Stimulated activated CD8-positive, alpha-beta memory T cell treated with anti-CD3 and anti-CD28 coated beads, Interleukin-12 subunit alpha, Interleukin-12 subunit beta, amount 100 ng/mL, for 1 hour (primary cell): ENCODE data around the gene KNCN.

ENCODE experiments used
- DNase-seq: peaks from one replicate; pipeline ENCODE4 v3.0.0-alpha.2; 2020; ENCODE audit warnings: low read depth

Gene KNCN

DNA sequence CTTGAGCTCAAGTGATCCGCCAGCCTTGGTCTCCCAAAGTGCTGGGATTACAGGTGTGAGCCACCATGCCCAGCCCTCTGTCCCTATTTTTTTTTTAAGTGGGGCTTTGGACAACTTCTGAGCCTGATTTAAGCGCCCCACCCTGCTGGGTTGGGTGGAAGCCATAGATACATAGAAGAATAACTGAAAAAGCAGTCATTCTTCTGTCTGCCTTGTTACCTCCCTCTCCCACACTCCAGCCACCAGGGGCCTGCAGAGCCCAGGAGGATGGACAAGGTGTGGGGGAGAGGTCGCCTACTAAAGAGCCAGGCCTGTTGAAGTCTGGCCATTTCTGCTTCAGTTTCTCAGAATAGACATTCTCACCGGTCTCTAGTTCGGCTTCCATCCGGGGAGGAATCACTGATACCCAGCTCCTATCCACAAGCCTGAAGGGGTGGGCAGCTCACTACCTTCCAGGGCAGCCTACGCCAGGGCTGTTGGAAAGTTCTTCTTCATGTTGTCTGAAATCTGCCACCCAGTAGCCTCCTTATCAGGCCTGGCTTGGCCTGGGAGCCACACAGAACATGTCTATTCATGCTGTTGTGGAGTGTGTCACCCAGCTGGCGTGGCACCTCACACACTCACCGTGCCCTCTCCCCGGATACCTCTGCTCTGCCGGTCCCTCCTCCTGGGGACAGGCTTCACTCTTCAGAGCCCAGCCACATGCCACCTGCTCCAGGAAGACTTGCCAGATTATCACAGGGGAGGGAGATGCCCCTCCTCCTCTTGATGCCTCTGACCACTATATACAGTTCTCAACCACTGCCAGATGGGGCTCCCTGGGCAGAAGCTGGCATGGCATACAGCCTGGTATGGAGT, 27.7 kb downstream of the KNCN start:
- no peak for DNase-seq

DNA sequence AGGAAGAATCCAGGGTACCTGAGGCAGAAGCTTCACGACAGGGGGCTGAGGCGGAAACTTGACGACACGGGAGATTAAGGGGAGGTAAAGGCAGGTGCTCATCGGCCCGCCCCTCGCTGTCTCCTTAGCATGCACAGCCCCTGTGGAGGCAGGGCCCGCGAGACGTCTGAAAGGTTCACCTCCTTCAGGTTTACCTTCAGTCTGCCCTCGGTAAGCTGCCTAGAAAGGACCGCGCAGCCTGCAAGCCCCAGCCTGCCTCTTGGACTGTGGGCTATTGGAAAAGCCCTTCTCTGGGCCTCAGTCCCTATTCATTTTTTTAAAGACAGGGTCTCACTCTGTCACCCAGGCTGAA, 28.5 kb downstream of the KNCN start:
- no peak for DNase-seq

DNA sequence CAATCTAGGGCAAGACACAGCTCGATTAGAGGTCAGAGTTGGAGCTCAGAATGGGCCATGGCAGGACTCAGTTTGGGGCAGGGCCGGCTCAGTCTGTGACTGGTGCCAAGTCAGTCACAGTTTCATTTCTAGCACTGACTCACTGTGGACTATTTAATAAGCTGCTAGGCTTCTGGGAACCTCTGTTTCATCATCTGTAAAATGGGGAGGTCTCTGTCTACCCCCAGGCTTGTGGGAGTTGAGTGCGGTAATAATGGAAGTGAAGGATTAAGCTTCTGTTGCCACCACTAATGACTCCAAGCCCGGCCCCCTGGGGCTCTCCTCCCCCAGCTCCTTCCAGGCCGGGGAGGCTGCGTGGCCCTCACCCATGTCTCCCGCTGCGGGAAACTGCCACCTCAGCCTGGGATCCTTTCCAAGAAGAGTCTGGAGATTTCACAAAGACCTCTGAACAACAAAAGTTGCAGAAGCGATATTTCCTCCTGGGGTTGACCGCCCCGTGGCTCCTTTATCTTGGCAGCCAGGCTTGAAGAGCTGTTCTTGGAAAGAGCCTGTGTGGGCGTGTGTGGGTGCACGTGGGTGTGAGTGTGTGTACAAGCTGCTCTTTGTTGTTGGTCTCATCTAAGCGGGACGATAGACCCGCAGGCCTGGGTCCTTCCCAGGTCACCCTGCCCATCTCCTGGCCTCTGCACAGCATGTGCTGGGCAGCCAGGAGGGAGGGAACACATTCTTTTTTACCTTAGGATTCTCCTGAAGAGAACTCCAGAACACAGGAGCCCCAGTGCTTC, 29.1 kb downstream of the KNCN start:
- no peak for DNase-seq

DNA sequence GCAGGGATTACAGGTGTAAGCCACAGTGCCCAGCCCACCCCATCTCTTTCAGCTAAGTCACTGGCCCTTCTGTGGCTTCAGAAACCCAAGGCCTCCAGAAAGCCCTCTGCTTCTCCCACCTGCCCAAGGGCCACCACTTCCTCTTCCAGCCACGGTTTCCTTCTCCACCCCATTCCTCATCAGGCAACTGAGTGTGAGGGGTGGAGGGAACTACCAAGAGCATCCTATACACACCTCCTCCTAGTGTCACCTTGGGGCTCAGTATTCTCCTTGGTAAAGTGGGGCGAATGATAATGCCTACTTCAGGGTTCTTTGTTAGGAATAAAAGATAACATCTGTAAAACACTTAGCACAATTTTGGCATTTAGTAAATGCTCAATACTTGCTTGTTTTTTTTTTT, 30.0 kb downstream of the KNCN start:
- DNase-seq: no peak

DNA sequence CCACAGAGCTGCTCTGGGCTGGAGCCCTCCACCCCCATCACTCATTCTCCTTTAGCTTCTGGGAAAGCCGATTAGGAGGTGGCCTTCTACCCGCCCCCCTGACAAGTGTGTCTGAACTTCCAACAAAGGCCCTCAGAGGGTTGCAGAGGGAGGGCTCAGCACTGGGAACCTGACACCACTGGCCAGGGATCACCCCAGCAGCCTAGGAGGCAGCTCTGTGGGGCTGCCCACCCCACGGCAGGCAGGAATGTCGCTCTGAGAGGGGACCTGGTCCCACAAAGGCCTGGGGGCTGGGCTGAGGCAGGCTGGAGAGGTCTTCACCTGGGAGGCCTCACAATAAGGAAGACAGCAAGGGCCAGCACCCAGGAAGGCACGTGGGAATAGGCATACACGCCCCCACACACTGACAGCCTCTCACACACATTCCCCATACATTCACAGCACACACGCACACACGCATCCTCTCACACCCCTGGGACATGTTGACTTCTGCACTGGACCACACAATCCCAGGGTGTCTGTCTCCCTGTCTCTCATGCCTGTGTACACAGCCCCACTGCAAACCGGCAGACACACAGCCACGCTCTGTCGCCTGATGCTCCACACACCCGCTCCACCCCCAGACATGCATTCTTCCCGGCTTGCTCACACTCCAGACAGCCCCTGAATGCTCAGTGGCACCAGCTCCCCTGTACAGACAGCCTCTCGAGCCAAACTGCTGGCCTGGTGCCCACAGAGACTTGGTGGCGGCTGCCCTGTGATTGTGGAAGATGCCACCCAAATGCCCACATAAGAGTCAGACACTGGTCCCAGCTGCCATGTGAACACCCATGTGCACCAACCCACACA, 31.2 kb downstream of the KNCN start:
- DNase-seq: no peak

DNA sequence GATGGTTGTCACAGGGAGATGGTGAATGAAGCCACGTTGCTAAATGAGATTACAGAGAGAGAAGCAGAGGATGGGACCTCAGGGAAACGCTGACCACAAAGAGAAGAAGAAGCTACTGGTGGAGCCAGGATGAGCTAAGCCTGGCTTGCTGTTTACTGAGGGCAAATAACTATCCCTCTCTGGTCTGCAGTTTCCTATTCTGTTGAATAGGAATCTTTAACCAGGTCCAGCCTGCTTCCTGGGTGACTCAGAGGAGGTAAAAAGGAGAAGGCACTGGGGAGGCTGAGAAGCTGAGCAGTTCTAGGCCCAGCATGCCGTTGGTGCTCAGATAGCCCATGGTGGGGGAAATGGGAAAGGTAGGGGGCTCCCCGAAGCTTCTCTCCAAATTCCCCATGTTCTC, 32.2 kb downstream of the KNCN start:
- DNase-seq: no peak

DNA sequence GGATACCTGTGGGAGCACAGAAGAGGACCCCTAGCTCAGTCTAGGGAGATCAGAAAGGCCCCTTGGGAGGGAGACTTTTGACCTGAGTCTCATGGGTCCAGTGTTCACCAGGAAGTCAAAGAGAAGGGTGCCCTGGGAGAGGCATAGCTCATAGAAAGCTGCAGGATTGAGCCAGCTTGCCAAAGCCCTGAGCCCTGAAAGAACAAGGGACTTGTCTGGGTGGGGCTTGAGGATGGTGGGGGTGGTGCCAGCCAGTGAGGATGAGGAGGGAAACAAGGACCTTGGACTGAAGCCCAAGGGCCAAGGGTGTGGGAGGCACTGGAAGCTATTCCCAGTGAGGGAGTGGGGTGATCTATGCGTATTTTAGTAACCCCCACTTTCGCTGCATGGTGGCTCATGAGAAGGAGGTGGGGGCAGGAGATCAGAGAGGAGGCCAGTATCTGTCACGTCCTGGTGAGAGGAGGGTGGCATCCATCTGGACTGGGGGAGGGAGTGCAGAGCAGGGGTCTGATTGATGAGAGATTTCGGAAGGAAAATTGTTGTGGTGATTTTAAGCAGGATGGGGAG, 33.4 kb downstream of the KNCN start:
- no peak for DNase-seq

DNA sequence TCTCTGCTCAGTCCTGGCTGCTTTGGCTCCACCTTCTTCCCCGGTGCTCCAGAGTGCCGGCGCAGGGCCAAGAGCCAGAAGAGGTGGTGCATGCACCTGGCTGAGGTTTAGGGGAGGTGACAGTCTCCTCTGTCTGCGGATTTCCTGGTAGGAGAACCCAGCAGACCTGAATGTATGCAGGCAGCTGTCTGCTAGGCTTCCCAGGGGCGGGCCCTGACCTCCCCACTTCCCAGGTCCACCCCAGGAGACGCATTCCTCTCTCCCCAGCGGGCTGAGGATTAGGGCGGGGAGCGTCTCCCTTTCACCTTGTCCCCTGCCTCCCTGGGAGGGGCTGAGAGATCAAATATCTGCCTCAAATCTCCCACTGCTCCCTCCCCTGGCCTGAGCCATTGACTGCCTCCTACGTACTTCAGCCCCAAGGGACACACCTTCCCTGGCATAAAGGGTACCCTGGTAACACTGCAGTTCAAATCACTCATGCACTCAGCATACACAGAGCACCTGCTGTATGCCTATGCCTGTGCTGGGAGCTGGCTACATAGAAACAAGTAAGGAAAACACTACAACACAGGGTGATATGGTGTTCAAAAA, 34.3 kb downstream of the KNCN start:
- DNase-seq: no peak

DNA sequence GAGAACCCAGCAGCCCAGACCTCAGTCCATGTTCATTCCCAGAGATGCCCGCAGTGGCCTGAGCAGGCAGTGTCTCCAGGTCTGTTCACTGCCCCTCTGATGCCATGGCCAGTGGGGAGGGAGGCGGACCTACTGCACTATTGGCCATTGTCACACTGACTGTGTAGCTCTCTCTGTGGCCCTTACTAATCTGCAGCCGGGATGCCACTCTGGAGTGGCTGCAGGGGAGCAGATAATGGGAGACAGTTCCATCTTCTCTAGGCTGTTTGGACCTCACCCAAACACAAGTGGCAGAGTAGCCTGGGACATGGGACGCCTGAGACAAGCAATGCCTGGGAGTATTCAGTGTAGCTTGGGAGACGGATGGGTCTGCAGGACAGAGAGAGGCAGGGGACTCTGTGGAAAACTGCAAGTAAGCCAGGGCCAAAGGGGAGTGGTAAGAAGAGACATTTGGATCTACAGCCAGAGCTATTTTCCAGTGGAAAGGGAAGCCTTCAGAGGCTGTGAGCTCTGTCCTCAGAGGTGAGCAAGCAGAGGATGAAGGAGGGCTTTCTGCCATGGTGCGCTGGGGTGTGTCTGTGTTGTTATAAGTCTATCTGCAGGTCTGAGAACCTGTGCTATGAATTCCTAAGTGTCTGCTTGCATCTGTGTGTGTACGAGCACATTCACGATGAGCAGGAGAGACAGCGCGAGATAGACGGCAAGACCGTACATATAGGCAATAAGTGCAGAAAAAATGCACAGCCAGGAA, 35.1 kb downstream of the KNCN start:
- DNase-seq: no peak

DNA sequence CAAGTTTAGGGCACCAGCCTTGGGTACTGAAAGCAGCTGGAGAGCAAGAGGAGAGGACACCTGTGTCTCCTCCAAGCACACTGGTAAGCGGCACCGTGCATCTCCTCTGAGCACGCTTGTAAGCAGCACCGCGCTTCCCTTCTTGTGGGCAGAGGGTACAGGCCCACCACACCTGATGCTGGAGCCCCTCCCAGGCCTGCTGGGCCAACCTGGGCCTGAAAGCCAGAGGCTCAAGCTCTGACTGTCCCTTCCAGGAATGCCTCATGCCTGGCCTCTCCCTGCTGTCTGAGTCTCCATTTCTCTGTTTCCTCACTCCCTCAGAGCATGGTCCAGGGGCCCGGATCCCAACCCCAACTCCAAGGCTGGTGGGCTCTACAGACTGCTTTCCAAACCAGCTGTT, 35.9 kb downstream of the KNCN start:
- no peak for DNase-seq

DNA sequence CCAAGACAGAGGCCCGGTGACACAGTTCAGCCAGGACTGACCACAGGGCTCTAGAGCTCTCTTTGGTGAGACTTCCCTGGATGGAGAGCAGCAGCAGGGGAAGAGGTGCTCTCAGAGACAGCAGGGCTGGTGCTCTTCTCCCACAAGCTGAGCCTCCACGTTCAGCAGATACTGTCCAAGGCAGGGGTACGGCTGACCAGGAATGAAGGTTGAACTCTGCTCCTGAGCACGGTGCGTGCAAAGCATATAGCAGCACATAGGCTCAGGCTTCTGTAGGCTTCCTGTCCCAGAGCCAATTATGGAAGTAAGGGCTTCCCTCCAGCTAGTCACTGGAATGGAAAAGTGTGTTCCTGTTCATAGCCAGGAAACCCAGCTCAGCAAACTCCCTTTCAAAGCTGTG, 37.9 kb downstream of the KNCN start:
- DNase-seq: no peak

DNA sequence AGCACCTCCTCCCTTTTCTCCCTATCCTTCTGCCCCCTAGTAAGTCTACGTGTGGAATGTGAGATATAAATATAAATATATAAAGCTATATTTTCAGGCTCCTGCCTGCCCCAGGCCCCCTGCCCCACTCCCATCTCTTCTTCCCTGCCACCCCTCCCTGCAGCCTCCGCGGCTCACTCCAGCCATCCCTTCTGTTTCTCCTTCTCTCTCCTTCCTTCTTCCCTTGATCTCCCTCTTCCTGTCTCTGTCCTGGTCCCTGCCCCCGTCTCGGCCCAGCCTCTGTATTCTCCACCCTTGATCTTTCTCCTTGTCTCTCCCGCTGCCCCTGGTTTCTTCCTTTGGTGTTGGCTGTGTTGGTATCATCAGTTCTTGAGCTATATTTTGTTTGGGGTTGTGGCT, 38.7 kb downstream of the KNCN start:
- DNase-seq: no peak

DNA sequence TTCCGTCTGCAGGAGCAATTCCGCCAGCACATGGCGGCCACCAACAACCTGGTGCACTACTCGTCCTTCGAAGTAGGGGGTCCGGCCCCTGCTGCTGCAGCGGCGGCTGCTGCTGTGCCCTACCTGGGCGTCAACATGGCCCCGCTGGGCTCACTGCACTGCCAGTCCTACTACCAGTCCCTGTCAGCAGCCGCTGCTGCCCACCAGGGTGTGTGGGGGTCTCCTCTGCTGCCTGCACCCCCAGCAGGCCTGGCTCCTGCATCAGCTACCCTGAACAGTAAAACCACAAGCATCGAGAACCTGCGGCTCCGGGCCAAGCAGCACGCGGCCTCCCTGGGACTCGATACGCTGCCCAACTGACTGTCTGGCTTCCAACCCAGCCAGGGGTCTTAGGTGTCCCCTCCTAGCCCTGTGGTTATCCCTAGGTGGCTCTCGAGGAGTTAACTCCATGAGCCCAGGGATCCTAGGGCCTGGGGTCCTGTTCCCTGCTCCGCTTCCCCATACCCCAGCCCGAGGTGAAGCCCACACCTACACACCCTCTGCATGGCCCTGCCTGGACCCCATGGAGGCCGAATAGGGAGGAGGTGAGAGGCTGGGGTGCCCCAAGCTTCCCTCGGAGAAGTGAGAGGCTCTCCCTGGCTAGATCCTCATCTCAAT, 39.2 kb downstream of the KNCN start:
- no peak for DNase-seq

DNA sequence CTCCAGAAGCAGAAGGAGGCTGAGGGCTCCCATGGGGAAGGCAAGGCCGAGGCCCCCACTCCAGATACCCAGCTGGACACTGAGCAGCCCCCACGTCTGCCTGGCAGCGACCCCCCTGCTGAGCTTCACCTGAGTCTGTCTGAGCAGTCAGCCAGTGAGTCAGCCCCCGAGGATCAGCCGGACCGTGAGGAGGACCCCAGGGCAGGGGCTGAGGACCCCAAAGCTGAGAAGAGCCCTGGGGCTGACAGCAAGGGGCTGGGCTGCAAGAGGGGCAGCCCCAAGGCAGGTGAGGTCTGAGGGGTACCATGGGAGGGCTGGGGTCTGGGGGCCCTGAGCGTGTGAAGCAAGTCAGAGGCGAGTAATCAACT, 40.5 kb downstream of the KNCN start:
- no peak for DNase-seq

DNA sequence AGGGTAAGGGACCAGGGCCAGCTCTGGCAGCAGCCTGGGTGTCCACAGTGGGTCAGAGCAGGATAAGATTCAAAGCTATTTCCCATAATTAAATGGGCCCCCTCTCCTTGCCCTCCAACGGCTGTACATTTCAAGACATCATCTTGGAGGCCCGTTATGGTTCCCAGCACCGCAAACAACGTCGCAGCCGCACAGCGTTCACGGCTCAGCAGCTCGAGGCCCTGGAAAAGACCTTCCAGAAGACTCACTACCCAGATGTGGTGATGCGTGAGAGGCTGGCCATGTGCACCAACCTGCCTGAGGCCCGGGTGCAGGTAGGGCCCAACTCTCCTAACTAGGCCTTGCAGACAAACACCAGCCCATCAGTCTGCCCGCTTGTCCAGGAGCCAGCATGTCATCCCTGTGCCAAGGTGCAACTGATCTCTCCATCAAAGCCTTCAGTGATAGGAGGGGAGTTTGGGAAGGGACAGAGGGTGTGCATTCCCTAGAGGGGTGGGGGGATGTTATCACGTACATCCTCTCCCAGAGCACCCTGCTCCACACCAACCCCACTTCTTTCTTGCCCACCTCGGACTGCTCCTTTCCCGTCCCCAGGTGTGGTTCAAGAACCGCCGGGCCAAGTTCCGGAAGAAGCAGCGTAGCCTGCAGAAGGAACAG, 41.0 kb downstream of the KNCN start:
- DNase-seq: no peak

DNA sequence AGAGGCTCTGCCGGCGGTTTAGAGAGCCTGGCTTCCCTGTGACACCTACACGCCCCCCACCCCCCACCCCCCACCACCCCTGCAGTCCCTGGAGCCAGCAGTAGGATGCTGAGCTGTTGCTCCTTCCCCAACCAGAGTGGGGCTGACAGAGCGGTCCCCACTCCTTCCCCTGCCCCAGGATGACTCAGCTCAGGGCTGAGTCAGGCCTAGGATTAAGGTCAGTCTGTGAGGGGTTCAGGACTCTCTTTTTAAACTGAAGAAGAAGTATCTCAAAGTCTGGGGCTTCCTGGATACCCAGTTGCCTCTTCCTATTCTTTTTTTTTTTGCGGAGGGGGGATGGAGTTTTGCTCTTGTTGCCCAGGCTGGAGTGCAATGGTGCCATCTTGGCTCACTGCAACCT, 42.7 kb downstream of the KNCN start:
- no peak for DNase-seq

DNA sequence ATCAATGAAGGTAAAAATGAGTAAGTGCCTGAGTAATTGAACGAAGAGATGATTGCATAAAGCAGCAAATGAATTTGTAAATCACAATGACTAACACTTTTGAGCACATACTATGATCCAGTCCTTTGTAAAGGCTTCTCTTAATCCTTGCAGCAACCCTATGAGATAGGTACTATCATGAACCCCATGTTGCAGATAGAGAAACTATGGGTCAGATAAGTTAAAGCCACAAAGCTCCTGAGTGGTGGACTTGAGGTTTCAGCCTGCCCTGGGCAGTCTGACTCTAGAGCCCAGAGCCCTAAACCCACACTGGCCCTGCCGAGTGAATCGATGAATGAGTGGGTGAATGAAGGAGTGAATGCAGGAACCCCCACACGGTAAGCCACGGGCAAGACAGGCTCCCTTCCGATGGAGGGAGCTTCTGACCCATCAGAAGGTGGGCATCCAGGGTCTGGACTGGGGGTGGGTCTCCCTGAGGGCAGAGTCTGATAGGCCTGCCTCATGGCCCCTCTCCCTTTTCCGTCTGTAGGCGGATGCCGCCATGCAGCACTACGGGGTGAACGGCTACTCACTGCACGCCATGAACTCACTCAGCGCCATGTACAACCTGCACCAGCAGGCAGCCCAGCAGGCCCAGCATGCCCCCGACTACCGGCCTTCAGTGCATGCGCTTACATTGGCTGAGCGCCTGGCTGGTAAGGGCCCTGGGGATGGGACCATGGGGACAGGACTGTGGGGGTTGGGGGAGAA, 44.8 kb downstream of the KNCN start:
- no peak for DNase-seq

DNA sequence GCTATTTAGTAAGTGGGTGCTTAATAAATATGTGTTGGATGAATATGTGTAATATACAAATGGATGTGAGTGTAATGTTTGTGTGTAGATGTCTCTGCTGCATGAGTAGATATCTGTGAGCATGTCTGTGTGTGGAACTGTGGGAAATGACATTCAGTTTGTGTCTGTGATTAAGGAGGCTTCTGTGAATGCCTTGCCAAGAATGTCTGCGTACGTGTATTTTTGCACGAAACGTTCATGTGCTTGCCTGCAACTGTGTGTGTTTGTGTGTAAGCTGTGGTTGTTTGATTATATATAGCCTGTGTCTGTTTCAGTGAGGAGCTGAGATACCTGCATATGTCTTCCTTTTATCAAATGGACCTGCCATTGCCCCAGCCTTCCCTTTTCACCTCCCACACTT, 48.0 kb downstream of the KNCN start:
- no peak for DNase-seq

DNA sequence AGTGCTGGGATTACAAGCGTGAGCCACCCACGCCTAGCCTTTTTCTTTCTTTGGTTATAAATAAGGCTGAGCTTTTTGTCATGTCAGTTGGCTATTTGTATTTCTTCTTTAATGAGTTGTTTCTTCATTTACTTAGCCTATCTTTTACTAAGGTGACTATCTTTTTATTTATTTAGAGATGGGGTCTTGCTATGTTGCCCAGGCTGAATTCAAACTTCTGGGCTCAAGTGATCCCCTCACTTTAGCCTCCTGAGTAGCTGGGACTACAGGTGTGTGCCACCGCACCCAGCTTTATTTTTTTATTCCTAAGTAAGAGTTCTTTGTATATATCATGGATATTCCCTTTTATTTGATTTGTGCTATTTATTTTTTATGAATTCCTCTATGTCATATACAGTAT, 49.9 kb downstream of the KNCN start:
- no peak for DNase-seq

DNA sequence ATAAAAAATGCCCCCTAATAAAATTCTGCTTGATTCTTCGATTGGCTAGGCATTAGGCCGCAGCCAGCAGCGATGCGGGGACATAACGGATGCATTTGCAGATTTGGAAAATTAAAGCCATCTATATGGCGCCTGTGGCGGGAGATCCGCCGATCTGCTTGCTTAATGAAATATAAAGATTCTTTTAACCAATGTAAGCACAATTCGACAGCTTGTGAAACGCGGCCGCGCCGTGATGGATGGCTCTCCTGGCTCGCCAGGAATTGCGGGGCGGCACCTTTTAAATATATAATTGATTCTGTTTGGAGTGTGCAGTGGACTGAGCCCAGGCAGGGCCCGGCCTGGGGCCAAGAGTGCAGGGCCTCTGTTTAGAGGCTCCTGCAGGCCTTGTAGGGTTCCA, 53.8 kb downstream of the KNCN start:
- no peak for DNase-seq
